Thyroid gland (tissue), 4 donors: Measurements from ENCODE around the gene SCO2. TPM values are rescaled to one million over a fixed set of nuclear protein-coding genes. Genes with fewer than 3 reads are reported as not detected.
A peak's percentile ranks its signal among the peaks of the same experiment; 100 is the strongest.

ENCODE experiments used
- DNase-seq, 2 donors: peaks; one replicate each; pipeline ENCODE4 v3.0.0-alpha.2; 2019
- H3K27ac ChIP-seq, 3 donors: fragments of 200-600 bp; sonication (generic); 1 replicate in 2 of 3; 2 replicates in 1 of 3; pipeline ENCODE4 v1.5.1; 2016 to 2019; ENCODE audit warnings: mild to moderate bottlenecking in 1 of 3, moderate library complexity in 1 of 3
- H3K27me3 ChIP-seq: fragments of 200-600 bp; sonication (generic); one replicate; pipeline ENCODE4 v1.5.1; 2019
- H3K36me3 ChIP-seq, 2 donors: fragments of 200-600 bp; sonication (generic); one replicate each; pipeline ENCODE4 v1.5.1; 2016 to 2019
- H3K4me1 ChIP-seq, 2 donors: fragments of 200-600 bp; sonication (generic); one replicate each; pipeline ENCODE4 v1.5.1; 2017 to 2019
- H3K4me3 ChIP-seq, 3 donors: fragments of 200-600 bp; sonication (generic); replicated peaks in 1 of 3; 1 replicate in 2 of 3; 2 replicates in 1 of 3; pipeline ENCODE4 v1.5.1; 2016; ENCODE audit warnings: mild to moderate bottlenecking in 1 of 3
- H3K9me3 ChIP-seq: fragments of 200-600 bp; sonication (generic); one replicate; pipeline ENCODE4 v1.5.1; 2017
- POLR2A ChIP-seq, 2 donors: fragments of 450-650 bp; IDR thresholded peaks; one replicate each; pipeline ENCODE4 v1.6.1; 2017; ENCODE audit warnings: antibody characterized with exemption in 2 of 2, mild to moderate bottlenecking in 2 of 2, moderate library complexity in 1 of 2
- WGBS, 2 donors: methylation state at CpG; one replicate each; pipeline ENCODE4 v1.1.5; 2017; 5-methylcytosine and 5-hydroxymethylcytosine counted together
- intact Hi-C: fragments of 100-400 bp; cut with DNase I; formaldehyde crosslinking; loops from one replicate; pipeline ENCODE4 v1.15.1; 2023
- total RNA-seq, 4 donors: library from RNA; depleted of rRNA; stranded (reverse); fragments of >200 nt; gene quantifications; one replicate each; pipeline ENCODE4 v1.2.3, GENCODE V29; 2016
- TF ChIP-seq, protein P1 (sequence below), 6 experiments: fragments of 200-600 bp in 3 of 6; fragments of 450-650 bp in 3 of 6; sonication (generic) in 3 of 6; IDR thresholded peaks; one replicate each; pipeline ENCODE4 v1.5.1; 2016 to 2019; ENCODE audit warnings: antibody characterized with exemption in 6 of 6, mild to moderate bottlenecking in 2 of 6, inconsistent platforms in 1 of 6, moderate library complexity in 1 of 6

SCO2 gene
- total RNA-seq, 4 donors from 2014 or later: 2.6 to 5.5 (median 2.9) TPM; not detected in 1

DNA sequence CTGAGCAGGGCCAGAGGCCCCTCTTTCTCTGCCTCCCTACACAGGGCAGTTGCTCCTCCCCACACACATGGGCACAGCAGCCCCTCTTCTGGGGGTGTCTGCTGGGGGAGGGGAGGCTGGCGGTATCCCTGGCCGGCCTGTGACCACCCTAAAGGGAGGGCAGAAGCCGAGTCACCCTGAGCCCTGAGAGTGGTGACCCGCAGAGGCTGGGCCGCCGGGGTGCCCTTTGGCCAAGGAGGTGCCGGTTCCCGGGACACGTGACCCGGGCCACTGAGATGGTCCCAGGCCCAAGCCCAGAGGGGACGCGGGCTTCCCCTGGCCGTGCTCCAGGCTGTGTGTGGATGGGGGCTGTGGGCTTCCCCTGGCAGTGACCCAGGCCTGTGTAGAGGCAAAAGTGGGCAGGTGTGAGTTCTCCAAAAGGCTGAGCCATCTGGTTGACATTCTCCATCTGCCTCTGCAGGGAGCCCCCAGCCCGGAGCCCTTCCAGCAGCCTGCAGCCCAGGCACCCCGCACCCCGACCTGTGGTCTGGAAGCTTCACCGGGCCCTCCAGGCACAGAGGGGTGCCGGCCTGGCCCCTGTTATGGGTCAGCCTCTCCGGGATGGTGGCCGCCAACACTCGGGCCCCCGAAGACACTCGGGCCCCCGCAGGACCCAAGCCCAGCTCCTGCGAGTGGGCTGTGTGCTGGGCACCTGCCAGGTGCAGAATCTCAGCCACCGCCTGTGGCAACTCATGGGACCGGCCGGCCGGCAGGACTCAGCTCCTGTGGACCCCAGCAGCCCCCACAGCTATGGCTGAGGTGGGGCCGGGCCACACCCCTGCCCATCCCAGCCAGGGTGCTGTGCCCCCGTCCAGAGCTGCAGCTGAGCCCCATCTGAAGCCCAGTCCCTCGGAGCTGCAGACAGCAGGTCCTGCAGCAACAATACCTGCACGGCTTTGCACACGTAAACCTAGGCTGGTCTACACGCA is 43.0 kb downstream of the SCO2 start:
- 83 to 90% methylated on average over 4 of the region's 35 CpGs for WGBS, 2 donors
- DNase-seq: peak; percentile 43 to 52
- peak overlapping the region; percentile 24 to 58 (median 54) for H3K4me3 ChIP-seq
- H3K4me1 ChIP-seq: peaks cover 58 to 69% of the 10 kb centered on the region in 2 donors
- peak overlapping the region; percentile 80 to 92 (median 86) for H3K27ac ChIP-seq
- TF ChIP-seq, protein P1, sequence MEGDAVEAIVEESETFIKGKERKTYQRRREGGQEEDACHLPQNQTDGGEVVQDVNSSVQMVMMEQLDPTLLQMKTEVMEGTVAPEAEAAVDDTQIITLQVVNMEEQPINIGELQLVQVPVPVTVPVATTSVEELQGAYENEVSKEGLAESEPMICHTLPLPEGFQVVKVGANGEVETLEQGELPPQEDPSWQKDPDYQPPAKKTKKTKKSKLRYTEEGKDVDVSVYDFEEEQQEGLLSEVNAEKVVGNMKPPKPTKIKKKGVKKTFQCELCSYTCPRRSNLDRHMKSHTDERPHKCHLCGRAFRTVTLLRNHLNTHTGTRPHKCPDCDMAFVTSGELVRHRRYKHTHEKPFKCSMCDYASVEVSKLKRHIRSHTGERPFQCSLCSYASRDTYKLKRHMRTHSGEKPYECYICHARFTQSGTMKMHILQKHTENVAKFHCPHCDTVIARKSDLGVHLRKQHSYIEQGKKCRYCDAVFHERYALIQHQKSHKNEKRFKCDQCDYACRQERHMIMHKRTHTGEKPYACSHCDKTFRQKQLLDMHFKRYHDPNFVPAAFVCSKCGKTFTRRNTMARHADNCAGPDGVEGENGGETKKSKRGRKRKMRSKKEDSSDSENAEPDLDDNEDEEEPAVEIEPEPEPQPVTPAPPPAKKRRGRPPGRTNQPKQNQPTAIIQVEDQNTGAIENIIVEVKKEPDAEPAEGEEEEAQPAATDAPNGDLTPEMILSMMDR (IDR thresholded peaks at IDR 0.05): no peak
- TF ChIP-seq POLR2A (IDR thresholded peaks at IDR 0.05): no peak
- intact Hi-C loops: no loop called here
- H3K36me3 ChIP-seq: no peaks in the 10 kb centered on the region
- H3K27me3 ChIP-seq: no peaks in the 10 kb centered on the region
- no peaks in the 10 kb centered on the region for H3K9me3 ChIP-seq

DNA sequence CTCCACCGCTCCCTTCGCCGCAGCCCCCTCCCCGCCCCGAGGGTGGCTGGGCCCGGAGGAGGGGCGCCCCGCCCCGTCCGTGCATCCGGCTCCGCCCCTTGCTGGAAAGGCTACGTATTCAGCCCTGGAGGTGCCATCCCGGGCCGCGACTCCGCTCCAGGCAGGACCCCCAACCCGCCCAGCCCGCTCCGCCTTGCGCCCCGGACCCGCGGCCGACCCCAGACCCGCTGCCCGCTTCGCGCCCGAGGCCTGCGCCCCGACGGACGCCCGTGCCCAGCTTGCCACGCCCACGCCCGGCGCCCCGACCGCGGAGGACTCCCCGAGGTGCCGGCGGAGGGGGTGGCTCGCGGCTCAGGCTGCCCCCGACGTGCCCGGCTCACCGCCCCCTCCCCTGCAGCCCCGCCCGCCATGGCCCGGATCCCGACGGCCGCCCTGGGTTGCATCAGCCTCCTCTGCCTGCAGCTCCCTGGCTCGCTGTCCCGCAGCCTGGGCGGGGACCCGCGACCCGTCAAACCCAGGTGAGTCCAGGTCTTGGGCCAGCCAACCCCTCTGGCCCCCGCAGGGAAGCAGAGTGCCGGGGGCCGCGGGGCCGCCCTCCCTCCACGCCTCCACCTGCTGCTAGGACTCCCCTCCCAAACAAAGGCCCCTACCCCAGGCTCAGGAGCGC is 43.8 kb downstream of the SCO2 start, which contains the start of gene ADM2:
Gene ADM2 (plus strand): TSS at position 104 of the 667 bp plus-strand sequence. CDS start 305 bp downstream, at position 409.
- intact Hi-C loops: no loop called here
- peak; percentile 68 for DNase-seq
- Histone ChIP-seq H3K27ac (peak within 1 kb of the TSS; percentile 73 to 92 (median 86)), H3K4me1 (peaks cover 51 to 61% of the 10 kb centered on the region in 2 donors), H3K36me3 (no peaks in the 10 kb centered on the region), H3K4me3 (peak within 1 kb of the TSS; percentile 24 to 58 (median 54)), H3K27me3 (no peaks in the 10 kb centered on the region), H3K9me3 (no peaks in the 10 kb centered on the region)
- WGBS, 2 donors: 0 to 5% methylated on average over 4 to 13 of the region's 70 CpGs
- peak in 1 of 2 donors; percentile 50 for TF ChIP-seq POLR2A (IDR thresholded peaks at IDR 0.05)
- TF ChIP-seq, protein P1 (IDR thresholded peaks at IDR 0.05): no peak

DNA sequence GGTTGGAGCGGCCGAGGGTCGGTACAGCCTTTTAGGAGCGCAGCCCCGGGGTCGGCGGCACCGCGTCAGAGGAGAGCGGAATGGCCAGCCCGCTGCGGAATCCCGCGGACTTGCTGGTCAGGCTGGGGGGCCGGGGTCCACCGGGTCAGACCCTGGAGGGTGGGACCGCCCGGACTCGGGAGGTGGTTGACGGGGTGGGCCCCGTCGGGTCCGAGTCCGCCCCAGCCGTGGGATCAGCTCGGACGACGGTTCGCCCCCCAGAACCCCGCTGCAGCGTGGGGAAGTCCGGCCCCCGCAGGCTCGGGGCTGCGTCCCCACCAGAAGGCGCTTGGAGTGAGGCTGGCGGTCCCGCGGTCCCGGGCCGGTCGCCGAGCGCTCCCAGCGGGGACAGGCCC is 44.4 kb downstream of the SCO2 start:
- intact Hi-C loops: no loop called here
- H3K27me3 ChIP-seq: no peaks in the 10 kb centered on the region
- no peak for DNase-seq
- TF ChIP-seq, protein P1 (IDR thresholded peaks at IDR 0.05): no peak
- TF ChIP-seq POLR2A (IDR thresholded peaks at IDR 0.05): no peak
- H3K4me3 ChIP-seq: peak overlapping the region; percentile 24 to 58 (median 54)
- H3K4me1 ChIP-seq: peaks cover 46 to 56% of the 10 kb centered on the region in 2 donors
- H3K36me3 ChIP-seq: no peaks in the 10 kb centered on the region
- WGBS, 2 donors: 30% methylated on average over 2 of the region's 45 CpGs; no CpG with 5 or more reads in 1 of the 2 donors
- H3K27ac ChIP-seq: peak overlapping the region; percentile 73 to 92 (median 86)
- H3K9me3 ChIP-seq: no peaks in the 10 kb centered on the region

DNA sequence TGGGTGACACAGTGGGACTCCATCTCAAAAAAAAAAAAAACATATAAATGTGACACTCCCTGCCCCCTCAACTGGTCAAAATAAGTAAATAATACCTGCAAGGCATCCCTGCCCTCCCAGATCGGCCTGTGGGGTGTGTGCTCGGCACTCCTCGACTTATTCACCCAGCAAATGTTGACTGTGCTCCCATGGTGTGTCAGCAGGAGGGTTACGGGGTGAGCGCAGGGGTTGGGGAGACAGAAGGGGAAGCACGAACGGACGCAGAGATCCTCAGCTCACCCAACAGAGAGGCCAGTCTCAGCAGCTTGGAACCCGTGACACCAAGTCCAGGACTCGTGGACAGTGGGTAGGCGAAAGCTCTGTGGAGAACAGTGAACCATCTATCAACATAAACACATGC is 45.7 kb downstream of the SCO2 start:
- H3K36me3 ChIP-seq: no peaks in the 10 kb centered on the region
- intact Hi-C loops: no loop called here
- 35 to 38% methylated on average over 11 of the region's 11 CpGs for WGBS, 2 donors
- no peak overlapping the region for H3K4me3 ChIP-seq
- H3K27me3 ChIP-seq: no peaks in the 10 kb centered on the region
- H3K4me1 ChIP-seq: peaks cover 39 to 51% of the 10 kb centered on the region in 2 donors
- peak; percentile 57 to 59 for DNase-seq
- H3K9me3 ChIP-seq: no peaks in the 10 kb centered on the region
- H3K27ac ChIP-seq: peak overlapping the region; percentile 12 to 92 (median 24)
- TF ChIP-seq, protein P1 (IDR thresholded peaks at IDR 0.05): no peak
- TF ChIP-seq POLR2A (IDR thresholded peaks at IDR 0.05): peak in 1 of 2 donors; percentile 28
